Peyer's patch (tissue), 4 donors: ENCODE results near the gene ZNF487.

Source experiments
- CTCF ChIP-seq, 6 experiments: fragments of 450-650 bp in 4 of 6; fragments of 200-600 bp in 2 of 6; sonication (generic) in 1 of 6; IDR thresholded peaks; one replicate each; pipeline ENCODE4 v1.5.1; 2017 to 2019; ENCODE audit warnings: antibody characterized with exemption in 6 of 6, mild to moderate bottlenecking in 3 of 6, moderate library complexity in 1 of 6
- POLR2A ChIP-seq, 2 donors: fragments of 450-650 bp; IDR thresholded peaks; one replicate each; pipeline ENCODE4 v1.5.1; 2017; ENCODE audit warnings: antibody characterized with exemption in 2 of 2, mild to moderate bottlenecking in 2 of 2, moderate library complexity in 2 of 2

DNA sequence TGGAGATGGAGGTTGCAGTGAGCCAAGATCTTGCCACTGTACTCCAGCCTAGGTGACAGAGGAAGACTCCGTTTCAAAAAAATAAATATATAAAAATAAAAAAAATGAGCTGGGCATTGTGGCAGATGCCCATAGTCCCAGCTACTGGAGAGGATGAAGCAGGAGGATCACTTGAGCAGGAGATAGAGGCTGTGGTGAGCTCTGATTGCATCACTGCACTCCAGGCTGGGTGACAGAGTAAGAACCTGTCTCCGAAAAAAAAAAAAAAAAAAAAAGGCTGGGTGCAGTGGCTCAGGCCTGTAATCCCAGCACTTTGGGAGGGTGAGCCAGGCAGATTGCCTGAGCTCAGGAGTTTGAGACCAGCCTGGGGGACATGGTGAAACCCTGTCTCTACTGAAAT, 11.8 kb downstream of the ZNF487 start:
- TF ChIP-seq CTCF (IDR thresholded peaks at IDR 0.05): no peak
- no peak for TF ChIP-seq POLR2A (IDR thresholded peaks at IDR 0.05)
